Measurements from ENCODE around the gene ACADL. TPM values are rescaled to one million over a fixed set of nuclear protein-coding genes. Genes with fewer than 3 reads are reported as not detected.

Gene ACADL
- total RNA-seq, 2 experiments from 2014 or later: not detected

DNA sequence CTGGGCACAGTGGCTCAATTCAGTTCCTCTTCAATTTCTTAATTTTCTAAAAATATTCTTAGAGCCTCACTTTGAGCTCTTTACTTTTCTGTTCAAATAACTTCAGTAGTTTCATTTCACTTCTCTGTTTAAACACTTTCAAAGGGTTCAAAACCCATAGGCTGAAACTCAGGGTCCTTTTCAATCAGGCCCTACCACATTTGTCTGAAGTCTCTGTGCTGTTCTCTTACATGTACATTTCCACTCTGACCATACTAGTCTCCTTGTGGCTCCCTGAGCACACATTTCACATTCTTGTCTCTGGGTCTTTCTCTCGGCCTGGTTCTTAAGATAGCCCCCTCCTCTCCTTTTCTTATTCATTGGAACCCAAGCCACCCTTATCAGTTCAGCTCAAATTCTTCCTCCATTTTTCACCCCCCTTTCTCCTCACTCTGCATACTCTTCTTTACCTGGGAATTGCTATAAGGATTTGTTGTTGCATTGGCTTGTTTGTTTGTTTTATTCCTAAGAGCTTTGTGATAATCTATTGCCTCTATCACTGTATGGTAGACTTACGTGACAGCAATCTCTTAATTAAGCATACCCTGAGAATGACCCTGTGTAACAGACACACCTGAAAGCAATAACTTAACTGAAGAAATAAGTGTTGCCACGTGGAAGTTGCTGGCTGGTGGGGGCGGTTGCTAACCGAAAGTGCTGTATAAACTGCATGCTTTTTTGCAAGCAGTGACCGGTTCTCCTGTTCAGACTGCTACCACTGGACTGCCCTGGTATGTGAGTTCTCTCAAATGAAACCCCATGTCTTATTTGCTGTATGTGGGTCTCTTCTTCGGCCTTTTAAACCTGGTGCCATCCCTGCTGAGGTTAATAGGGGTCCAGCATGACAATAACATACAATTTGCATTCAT lies 27.7 kb upstream of the ACADL start:
- Histone ChIP-seq H3K4me1 (ENCODE audit: insufficient read depth, low read length) (no peaks in the 10 kb centered on the region), H3K4me3 (ENCODE audit: low read length) (no peak overlapping the region), H3K9me3 (ENCODE audit: control insufficient read depth in 1 of 2, insufficient read depth in 1 of 2, low read length in 2 of 2) (no peaks in the 10 kb centered on the region), H3K27me3 (ENCODE audit: control insufficient read depth in 1 of 2, insufficient read depth in 2 of 2, low read length in 2 of 2) (no peaks in the 10 kb centered on the region), H3K27ac (ENCODE audit: low read depth in 1 of 2, low read length in 2 of 2) (no peak overlapping the region), H3K36me3 (ENCODE audit: insufficient read depth, low read length) (no peaks in the 10 kb centered on the region)
- Mint-ChIP-seq H3K9me3 (no peaks in the 10 kb centered on the region), H3K4me1 (ENCODE audit: low read depth) (no peaks in the 10 kb centered on the region), H3K27me3 (no peaks in the 10 kb centered on the region), H3K27ac (no peak overlapping the region), H3K36me3 (ENCODE audit: low read depth) (no peaks in the 10 kb centered on the region), H3K4me3 (no peak overlapping the region)
- CTCF ChIA-PET: no interaction called here
- intact Hi-C loops (cut with DNase I, micrococcal nuclease): no loop called here
- TF ChIP-seq, protein P1, sequence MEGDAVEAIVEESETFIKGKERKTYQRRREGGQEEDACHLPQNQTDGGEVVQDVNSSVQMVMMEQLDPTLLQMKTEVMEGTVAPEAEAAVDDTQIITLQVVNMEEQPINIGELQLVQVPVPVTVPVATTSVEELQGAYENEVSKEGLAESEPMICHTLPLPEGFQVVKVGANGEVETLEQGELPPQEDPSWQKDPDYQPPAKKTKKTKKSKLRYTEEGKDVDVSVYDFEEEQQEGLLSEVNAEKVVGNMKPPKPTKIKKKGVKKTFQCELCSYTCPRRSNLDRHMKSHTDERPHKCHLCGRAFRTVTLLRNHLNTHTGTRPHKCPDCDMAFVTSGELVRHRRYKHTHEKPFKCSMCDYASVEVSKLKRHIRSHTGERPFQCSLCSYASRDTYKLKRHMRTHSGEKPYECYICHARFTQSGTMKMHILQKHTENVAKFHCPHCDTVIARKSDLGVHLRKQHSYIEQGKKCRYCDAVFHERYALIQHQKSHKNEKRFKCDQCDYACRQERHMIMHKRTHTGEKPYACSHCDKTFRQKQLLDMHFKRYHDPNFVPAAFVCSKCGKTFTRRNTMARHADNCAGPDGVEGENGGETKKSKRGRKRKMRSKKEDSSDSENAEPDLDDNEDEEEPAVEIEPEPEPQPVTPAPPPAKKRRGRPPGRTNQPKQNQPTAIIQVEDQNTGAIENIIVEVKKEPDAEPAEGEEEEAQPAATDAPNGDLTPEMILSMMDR (IDR thresholded peaks at IDR 0.05): no peak
- ATAC-seq (ENCODE audit: poor library complexity) (no peak), DNase-seq (no peak)
- POLR2A ChIA-PET: no interaction called here

- Mint-ChIP-seq H3K36me3 (ENCODE audit: low read depth) (no peaks in the 10 kb centered on the region), H3K27ac (no peak overlapping the region), H3K27me3 (no peaks in the 10 kb centered on the region), H3K4me3 (no peak overlapping the region), H3K9me3 (no peaks in the 10 kb centered on the region), H3K4me1 (ENCODE audit: low read depth) (no peaks in the 10 kb centered on the region)
- Histone ChIP-seq H3K4me1 (ENCODE audit: insufficient read depth, low read length) (no peaks in the 10 kb centered on the region), H3K9me3 (ENCODE audit: control insufficient read depth in 1 of 2, insufficient read depth in 1 of 2, low read length in 2 of 2) (no peaks in the 10 kb centered on the region), H3K27me3 (ENCODE audit: control insufficient read depth in 1 of 2, insufficient read depth in 2 of 2, low read length in 2 of 2) (no peaks in the 10 kb centered on the region), H3K36me3 (ENCODE audit: insufficient read depth, low read length) (no peaks in the 10 kb centered on the region), H3K27ac (ENCODE audit: low read depth in 1 of 2, low read length in 2 of 2) (no peak overlapping the region), H3K4me3 (ENCODE audit: low read length) (no peak overlapping the region)
- no peak for DNase-seq
- no peak for ATAC-seq (ENCODE audit: poor library complexity)
- ChIA-PET CTCF (interaction anchor here (0.5 kb wide), 1 partner anchor 10 kb away, joined by 3 read pairs; no protein-coding TSS in a partner anchor), POLR2A (no interaction called here)
- TF ChIP-seq, protein P1 (IDR thresholded peaks at IDR 0.05): no peak
- intact Hi-C loops (cut with DNase I, micrococcal nuclease): no loop called here
Measured at GRCh38 chr2:210250622-210251021, 25.4 kb upstream of the ACADL start.

- Mint-ChIP-seq H3K4me1 (ENCODE audit: low read depth) (no peaks in the 10 kb centered on the region), H3K36me3 (ENCODE audit: low read depth) (no peaks in the 10 kb centered on the region), H3K4me3 (no peak overlapping the region), H3K27ac (no peak overlapping the region), H3K9me3 (no peaks in the 10 kb centered on the region), H3K27me3 (peaks cover 25% of the 10 kb centered on the region)
- no peaks in the 10 kb centered on the region for H3K9me3 ChIP-seq (ENCODE audit: control insufficient read depth in 1 of 2, insufficient read depth in 1 of 2, low read length in 2 of 2)
- ChIA-PET CTCF (no interaction called here), POLR2A (no interaction called here)
- TF ChIP-seq, protein P1 (IDR thresholded peaks at IDR 0.05): no peak
- no peak overlapping the region for H3K4me3 ChIP-seq (ENCODE audit: low read length)
- no peaks in the 10 kb centered on the region for H3K4me1 ChIP-seq (ENCODE audit: insufficient read depth, low read length)
- intact Hi-C loops (cut with DNase I, micrococcal nuclease): no loop called here
- no peaks in the 10 kb centered on the region for H3K36me3 ChIP-seq (ENCODE audit: insufficient read depth, low read length)
- H3K27ac ChIP-seq (ENCODE audit: low read depth in 1 of 2, low read length in 2 of 2): no peak overlapping the region
- peak in 1 of 14 experiments; percentile 3 for DNase-seq
- ATAC-seq (ENCODE audit: poor library complexity): no peak
- peaks cover 3 to 5% of the 10 kb centered on the region in 2 experiments for H3K27me3 ChIP-seq (ENCODE audit: control insufficient read depth in 1 of 2, insufficient read depth in 2 of 2, low read length in 2 of 2)
Measured at GRCh38 chr2:210233487-210233886, 8.2 kb upstream of the ACADL start.

Data from CD4-positive, alpha-beta T cell (primary cell).